Stimulated activated CD4-positive, alpha-beta T cell treated with anti-CD3 and anti-CD28 coated beads, TNF-alpha, amount 100 ng/mL, for 48 hours (primary cell): Measurements from ENCODE around the gene TRAPPC5.
A peak's percentile ranks its signal among the peaks of the same experiment; 100 is the strongest.

Experiments used
- DNase-seq, 3 donors: peaks; one replicate each; pipeline ENCODE4 v3.0.0-alpha.2; 2020; ENCODE audit warnings: low read depth in 3 of 3

The TRAPPC5 gene

DNA sequence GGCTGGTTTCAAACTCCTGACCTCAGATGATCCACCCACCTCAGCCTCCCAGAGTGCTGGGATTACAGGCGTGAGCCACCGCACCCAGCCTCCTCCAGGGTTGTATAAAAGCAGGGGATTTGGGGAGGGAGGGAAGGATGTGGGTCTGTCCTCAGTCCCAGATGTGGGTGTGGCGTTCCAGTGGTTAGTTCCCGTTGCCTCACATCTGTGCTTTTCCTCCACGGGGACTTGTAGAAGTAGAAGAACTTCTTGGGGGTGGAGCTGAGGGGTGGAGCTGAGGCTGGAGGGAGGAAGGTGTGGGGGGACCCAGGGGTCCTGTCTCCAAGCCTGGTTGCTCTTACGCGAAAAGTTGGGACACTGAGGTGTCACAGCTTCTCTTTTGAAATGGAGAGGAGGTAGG is 4.3 kb upstream of the TRAPPC5 start:
- no peak for DNase-seq

DNA sequence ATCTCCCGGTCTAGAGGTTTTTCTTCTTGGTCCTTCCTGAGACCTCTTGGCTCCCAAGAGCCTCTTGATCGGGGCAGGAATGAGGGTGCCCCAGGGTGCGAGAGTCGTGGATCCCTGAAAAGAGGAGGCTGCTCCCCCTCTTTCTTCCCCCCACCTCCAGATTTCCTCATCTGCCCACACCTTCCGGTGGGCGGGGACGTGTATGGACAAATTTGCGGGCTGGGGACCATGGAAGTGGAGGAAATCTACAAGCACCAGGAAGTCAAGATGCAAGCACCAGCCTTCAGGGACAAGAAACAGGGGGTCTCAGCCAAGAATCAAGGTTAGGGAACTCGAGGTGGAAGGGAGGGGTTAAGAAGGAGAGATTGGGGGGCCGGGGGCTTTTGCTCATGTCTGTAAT is 3.8 kb upstream of the TRAPPC5 start, which contains the start of gene MCEMP1:
Gene MCEMP1 (plus strand): TSS at position 237 of the 400 bp plus-strand sequence. CDS start 31 bp downstream, at position 268.
- DNase-seq = no peak

DNA sequence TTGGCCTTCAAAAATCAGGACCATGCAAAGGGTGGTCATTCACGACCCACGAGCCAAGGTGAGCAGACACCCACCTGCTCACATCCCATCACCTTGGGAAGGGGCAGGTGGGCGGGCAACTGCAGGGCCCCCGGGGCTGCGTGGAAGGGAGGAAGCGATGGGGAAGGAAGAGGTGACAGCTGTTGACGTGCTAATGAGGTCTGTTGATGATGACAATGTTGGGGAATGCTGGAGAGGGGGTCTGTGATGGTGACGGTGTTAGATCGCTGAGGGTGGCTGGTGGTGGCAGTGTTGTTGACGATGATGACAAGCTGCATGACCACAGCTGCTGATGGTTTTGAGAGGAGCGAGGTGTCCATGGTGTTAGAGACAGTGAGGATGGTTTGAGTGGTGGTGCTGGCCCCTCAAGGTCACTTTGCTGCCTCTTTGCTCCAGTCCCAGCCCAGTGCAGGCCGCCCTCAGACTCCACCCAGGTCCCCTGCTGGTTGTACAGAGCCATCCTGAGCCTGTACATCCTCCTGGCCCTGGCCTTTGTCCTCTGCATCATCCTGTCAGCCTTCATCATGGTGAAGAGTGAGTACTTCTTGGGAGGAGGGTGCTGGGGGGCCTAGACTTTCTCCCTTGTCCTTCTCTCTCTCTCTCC is 2.8 kb upstream of the TRAPPC5 start:
- DNase-seq = no peak

DNA sequence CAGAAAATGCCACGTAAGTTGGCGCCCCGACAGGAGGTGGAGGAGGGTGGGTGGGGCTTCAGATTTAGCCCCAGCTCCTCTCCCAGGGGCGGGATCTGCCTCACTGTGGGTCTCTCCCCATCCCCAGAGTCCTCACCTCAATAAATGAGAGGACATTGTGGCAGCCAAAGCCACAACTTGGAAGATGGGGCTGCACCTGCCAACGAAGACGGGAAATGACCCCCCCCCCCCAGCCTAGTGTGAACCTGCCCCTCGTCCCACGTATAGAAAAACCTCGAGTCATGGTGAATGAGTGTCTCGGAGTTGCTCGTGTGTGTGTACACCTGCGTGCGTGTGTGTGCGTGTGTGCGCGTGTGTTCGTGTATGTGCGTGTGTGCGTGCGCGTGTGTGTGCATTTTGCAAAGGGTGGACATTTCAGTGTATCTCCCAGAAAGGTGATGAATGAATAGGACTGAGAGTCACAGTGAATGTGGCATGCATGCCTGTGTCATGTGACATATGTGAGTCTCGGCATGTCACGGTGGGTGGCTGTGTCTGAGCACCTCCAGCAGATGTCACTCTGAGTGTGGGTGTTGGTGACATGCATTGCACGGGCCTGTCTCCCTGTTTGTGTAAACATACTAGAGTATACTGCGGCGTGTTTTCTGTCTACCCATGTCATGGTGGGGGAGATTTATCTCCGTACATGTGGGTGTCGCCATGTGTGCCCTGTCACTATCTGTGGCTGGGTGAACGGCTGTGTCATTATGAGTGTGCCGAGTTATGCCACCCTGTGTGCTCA is 1.5 kb upstream of the TRAPPC5 start:
- DNase-seq = peak in 1 of 3 donors; percentile 64

GRCh38 chr19:7679771-7680605 is 645 bp upstream of the TRAPPC5 start:
- DNase-seq = no peak

GRCh38 chr19:7681340-7682174 is 924 bp downstream of the TRAPPC5 start:
- DNase-seq = peak; percentile 71 to 95 (median 82)

DNA sequence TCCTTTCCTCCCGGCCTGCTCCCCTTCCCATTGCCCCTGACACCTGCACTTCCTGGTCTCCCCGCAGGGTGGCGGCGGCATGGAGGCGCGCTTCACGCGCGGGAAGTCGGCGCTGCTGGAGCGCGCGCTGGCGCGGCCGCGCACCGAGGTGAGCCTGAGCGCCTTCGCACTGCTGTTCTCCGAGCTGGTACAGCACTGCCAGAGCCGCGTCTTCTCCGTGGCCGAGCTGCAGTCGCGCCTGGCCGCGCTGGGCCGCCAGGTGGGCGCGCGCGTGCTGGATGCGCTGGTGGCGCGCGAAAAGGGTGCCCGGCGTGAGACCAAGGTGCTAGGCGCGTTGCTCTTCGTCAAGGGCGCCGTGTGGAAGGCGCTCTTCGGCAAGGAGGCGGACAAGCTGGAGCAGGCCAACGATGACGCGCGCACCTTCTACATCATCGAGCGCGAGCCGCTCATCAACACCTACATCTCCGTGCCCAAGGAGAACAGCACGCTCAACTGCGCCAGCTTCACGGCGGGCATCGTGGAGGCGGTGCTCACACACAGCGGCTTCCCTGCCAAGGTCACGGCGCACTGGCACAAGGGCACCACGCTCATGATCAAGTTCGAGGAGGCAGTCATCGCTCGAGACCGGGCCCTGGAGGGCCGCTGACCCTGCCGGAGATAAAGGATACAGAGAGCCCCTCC is 1.7 kb downstream of the TRAPPC5 start:
- DNase-seq = no peak

- DNase-seq = no peak
These were observed 5.2 kb downstream of the TRAPPC5 start for GRCh38 chr19:7685546-7686445.

DNA sequence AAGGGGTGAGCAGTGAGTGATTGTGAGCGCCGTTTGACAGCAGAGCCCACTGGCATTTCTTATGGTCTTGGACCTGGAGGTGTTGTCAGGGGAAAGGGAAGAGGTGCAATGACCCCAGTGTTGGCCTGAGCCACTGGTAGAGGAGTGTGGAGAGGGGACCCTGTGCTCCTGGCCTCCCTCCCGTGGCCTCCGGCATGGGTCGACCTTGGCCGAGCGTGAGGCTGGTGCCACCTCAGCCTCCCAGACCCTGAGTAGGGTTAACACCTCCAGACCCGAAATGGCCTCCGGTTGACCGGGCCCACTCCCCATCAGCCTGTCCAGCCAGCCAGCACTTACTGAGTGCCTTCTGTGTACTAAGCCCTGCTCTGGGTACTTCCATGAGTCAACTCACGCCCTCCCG is 6.5 kb downstream of the TRAPPC5 start:
- no peak for DNase-seq

GRCh38 chr19:7689165-7689564 is 8.5 kb downstream of the TRAPPC5 start:
- no peak for DNase-seq

DNA sequence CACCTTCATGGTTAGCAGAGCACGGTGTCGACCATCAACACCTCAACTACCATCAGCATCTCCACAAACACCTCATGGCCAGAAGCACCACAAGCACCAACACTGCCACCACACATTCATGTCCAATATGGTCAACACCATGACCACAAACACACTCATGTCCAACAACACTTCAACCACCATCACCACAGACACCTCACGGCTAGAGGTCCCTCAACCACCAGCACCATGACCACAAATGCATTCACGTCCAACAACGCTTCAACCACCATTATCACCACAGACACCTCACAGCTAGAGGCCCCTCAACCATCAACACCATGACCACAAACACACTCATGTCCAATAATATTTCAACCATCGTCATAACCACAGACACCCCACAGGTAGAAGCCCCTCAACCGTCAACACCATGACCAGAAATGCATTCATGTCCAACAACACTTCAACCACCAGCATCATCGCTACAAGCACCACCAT is 10.2 kb downstream of the TRAPPC5 start:
- no peak for DNase-seq

DNA sequence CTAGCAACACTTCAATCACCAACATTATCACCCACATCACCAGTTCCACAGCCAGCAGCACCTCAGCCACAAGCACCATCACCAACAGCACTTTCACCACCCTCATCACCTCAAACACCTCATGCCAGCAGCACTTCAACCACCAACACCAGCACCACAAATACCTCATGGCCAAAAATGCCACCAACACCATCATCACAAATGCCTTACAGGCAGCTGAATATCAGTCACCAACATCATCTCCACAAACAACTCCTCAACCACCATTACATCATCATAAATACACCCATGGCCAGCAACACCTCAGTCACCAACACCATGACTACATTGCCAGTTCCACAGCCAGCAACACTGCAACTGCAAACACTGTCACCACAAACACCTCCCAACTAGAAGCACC is 10.9 kb downstream of the TRAPPC5 start:
- DNase-seq = no peak

DNA sequence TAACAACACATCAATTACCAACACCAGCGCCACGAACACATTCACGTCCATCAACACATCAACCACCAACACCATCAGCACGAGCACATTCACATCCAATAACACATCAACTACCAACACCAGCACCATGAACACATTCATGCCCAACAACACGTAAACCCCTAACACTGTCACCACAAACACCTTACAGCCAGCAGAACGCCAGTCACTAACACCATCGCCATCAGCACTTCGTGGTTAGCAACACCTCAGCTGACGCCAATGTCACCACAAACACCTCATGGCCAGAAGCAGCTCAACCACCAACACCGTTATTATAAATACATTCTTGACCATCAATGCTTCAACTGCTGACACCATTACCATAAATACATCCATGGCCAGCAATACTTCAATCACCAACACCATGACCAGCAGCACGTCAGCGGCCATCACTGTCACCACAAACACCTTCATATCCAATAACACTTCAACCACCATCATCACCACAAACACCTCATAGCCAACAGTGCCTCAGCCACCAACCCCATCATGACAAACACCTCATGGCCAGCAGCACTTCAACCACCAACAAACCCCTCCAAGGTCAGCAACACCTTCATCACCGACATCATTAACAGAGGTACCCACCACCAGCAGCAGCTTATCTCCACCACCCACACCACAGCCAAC is 11.9 kb downstream of the TRAPPC5 start:
- DNase-seq = no peak

GRCh38 chr19:7694499-7694898 is 13.9 kb downstream of the TRAPPC5 start:
- DNase-seq = no peak

DNA sequence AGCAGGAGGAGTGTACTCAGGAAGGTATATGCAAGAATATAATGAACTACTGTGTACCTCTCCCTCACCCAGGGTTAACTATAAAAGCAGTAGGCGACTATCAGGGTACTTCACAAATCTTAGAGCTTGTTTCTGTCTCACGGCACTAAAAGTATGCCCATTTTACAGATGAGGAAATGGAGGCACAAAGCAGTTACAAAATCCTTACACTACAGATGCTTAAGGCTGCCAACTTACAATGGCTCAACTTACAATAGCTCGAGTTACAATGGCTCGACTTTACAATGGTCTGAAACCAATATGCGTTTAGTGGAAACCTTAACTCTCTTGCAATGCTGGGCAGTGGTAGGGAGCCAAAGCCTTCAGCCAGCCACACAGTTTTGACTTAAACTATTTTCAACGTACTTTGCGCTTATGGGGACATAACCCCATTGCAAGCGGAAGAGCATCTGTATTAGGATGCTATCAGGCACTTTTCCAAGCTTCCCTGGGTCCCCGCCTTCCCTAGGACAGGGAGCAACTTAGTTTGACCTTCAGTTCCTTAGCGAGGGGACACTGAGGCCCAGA is 17.2 kb downstream of the TRAPPC5 start:
- DNase-seq = no peak

DNA sequence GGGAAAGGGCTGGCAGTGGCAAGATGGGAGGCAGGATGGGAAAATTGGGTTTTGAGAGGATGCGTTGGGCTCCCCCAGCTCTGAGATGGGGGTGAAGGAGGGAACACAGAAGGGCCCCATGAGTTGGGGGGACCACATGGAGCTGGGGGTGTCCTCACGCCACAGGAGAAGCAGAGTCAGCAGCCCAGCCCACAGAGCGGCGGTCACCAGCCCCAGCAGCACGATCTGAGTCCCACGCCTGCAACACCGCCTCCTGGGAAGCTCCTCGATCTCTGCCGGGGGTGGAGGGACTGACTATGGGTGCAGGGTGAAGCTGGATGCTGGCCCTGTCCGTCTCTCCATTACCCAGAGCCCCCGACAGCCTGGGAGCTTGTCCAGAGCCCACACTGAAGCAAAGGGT is 17.9 kb downstream of the TRAPPC5 start:
- no peak for DNase-seq

DNA sequence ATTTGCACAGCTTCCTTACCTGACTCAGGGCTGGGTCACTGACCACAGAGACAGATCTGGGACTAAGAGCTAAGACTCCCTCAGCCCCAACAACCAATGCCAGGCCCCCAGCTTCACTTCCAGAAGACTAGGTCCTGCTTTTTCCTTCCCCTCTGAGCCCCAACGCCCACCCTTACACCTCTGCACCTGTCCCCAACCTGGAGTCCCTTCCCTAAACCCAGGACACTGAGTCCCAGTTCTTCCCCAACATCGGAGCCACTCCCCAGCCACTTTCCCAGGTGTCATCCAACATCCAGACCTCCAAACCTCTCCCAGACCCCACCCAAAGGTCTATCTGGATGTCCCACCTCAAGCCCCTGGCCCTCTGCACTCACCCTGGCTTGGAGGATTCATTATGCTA is 18.4 kb downstream of the TRAPPC5 start:
- no peak for DNase-seq
